Endodermal cell (in vitro differentiated cells): Measurements from ENCODE around the gene SEMA5A. TPM values are rescaled to one million over a fixed set of nuclear protein-coding genes. Genes with fewer than 3 reads are reported as not detected.

ENCODE experiments used
- DNase-seq: peaks from one replicate; pipeline ENCODE4 v3.0.0-alpha.2; 2017
- H3K27ac ChIP-seq: 2 replicates; pipeline ENCODE4 v1.5.1; 2013; ENCODE audit warnings: mild to moderate bottlenecking, low read depth, low read length, moderate library complexity
- H3K27me3 ChIP-seq: 2 replicates; pipeline ENCODE4 v1.6.1; 2013; ENCODE audit warnings: mild to moderate bottlenecking, low read length, moderate library complexity; ENCODE audit not compliant: insufficient read depth, control insufficient read depth, poor library complexity, severe bottlenecking
- H3K36me3 ChIP-seq: 2 replicates; pipeline ENCODE4 v1.7.0; 2013; ENCODE audit warnings: mild to moderate bottlenecking, low read length, moderate library complexity; ENCODE audit not compliant: control insufficient read depth, insufficient read depth
- H3K4me1 ChIP-seq: one replicate; pipeline ENCODE4 v1.7.0; 2013; ENCODE audit warnings: low read length; ENCODE audit not compliant: control insufficient read depth, insufficient read depth
- H3K4me3 ChIP-seq: 2 replicates; pipeline ENCODE4 v1.5.1; 2013; ENCODE audit warnings: mild to moderate bottlenecking, low read length, moderate library complexity
- H3K9ac ChIP-seq: 2 replicates; pipeline ENCODE4 v1.6.1; 2013; ENCODE audit warnings: mild to moderate bottlenecking, low read length, moderate library complexity; ENCODE audit not compliant: poor library complexity, severe bottlenecking; ENCODE audit errors: extremely low read depth
- H3K9me3 ChIP-seq: 2 replicates; pipeline ENCODE4 v1.6.1; 2013; ENCODE audit warnings: mild to moderate bottlenecking, low read length, moderate library complexity; ENCODE audit not compliant: control insufficient read depth
- H3K27ac Mint-ChIP-seq: 2 replicates; pipeline ENCODE4 v1.8.0; 2020; ENCODE audit warnings: mixed read lengths
- H3K27me3 Mint-ChIP-seq: 2 replicates; pipeline ENCODE4 v1.8.0; 2021; ENCODE audit warnings: mild to moderate bottlenecking, mixed read lengths; ENCODE audit not compliant: insufficient read depth
- H3K36me3 Mint-ChIP-seq: 2 replicates; pipeline ENCODE4 v1.8.0; 2020; ENCODE audit warnings: low read depth, mixed read lengths
- H3K4me1 Mint-ChIP-seq: 2 replicates; pipeline ENCODE4 v1.8.0; 2020; ENCODE audit warnings: mixed read lengths
- H3K4me3 Mint-ChIP-seq: 2 replicates; pipeline ENCODE4 v1.8.0; 2020; ENCODE audit warnings: mild to moderate bottlenecking, moderate library complexity, mixed read lengths
- H3K9me3 Mint-ChIP-seq: 2 replicates; pipeline ENCODE4 v1.8.0; 2020; ENCODE audit warnings: mild to moderate bottlenecking, mixed read lengths
- CTCF ChIP-seq: fragments of 200-600 bp; sonication (generic); conservative IDR thresholded peaks from 2 replicates; pipeline ENCODE4 v1.5.0; 2021; ENCODE audit warnings: antibody characterized with exemption, mild to moderate bottlenecking
- WGBS, 2 experiments: methylation state at CpG; one replicate each; pipeline versions ENCODE4 v1.1.5 to v1.1.7; 2013; ENCODE audit warnings: missing lambda C conversion rate in 2 of 2, mixed read lengths in 1 of 2; ENCODE audit not compliant: insufficient coverage in 1 of 2, insufficient read length in 1 of 2; 5-methylcytosine and 5-hydroxymethylcytosine counted together
- total RNA-seq, 2 donors: library from RNA; stranded (reverse); fragmentation: NEBNext Ultra II Directional in 1 of 2; extraction: Animal tissue kit (Norgen Biotek cat#: 25700) in 1 of 2; gene quantifications; 2 replicates in 1 of 2; 3 replicates in 1 of 2; pipeline ENCODE4 v1.2.1, GENCODE V29; 2021

The SEMA5A gene
- total RNA-seq, 2 donors from 2014 or later: 46.8 to 77.8 TPM

DNA sequence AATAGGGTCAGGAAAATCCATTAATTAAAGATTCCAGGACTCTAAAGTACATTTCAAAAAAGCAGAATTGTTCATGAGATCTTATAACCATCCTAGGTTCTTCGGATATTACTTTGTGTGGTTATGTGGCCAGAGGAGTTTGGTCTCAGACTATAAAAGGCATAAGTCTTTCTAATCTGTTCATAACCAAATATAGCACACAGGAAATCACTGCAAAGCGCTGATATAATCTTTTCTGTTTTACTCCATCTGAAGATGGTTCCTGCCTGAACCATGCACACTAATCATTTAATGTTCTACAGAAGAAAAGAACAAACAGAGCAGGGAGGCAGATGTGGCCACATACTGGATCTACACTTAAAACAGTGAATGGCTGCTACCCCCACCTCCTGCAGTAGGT, 182.8 kb downstream of the SEMA5A start:
- H3K27me3 ChIP-seq: no peaks in the 10 kb centered on the region
- Mint-ChIP-seq H3K36me3 (peaks cover 12% of the 10 kb centered on the region), H3K4me1 (peaks cover 12% of the 10 kb centered on the region), H3K9me3 (no peaks in the 10 kb centered on the region), H3K27ac (no peak overlapping the region), H3K4me3 (no peak overlapping the region), H3K27me3 (no peaks in the 10 kb centered on the region)
- peaks cover 26% of the 10 kb centered on the region for H3K36me3 ChIP-seq
- no peak overlapping the region for H3K27ac ChIP-seq
- H3K9ac ChIP-seq: no peak overlapping the region
- H3K4me1 ChIP-seq: no peaks in the 10 kb centered on the region
- no peak overlapping the region for H3K4me3 ChIP-seq
- 83 to 100% methylated on average over 1 of the region's 2 CpGs for WGBS, 2 experiments
- no peaks in the 10 kb centered on the region for H3K9me3 ChIP-seq
- no peak for TF ChIP-seq CTCF
- DNase-seq: no peak

GRCh38 chr5:9362600-9362999, 183.3 kb downstream of the SEMA5A start:
- H3K9ac ChIP-seq: no peak overlapping the region
- 89% methylated on average over 3 of the region's 3 CpGs; no CpG with 5 or more reads in 1 of the 2 experiments for whole genome bisulfite sequencing, 2 experiments
- Mint-ChIP-seq H3K9me3 (no peaks in the 10 kb centered on the region), H3K27ac (no peak overlapping the region), H3K36me3 (peaks cover 8% of the 10 kb centered on the region), H3K4me3 (no peak overlapping the region), H3K4me1 (peaks cover 14% of the 10 kb centered on the region), H3K27me3 (no peaks in the 10 kb centered on the region)
- H3K9me3 ChIP-seq: no peaks in the 10 kb centered on the region
- no peak for TF ChIP-seq CTCF
- no peaks in the 10 kb centered on the region for H3K27me3 ChIP-seq
- no peak for DNase-seq
- H3K27ac ChIP-seq: no peak overlapping the region
- H3K4me1 ChIP-seq: no peaks in the 10 kb centered on the region
- H3K4me3 ChIP-seq: no peak overlapping the region
- H3K36me3 ChIP-seq: peaks cover 26% of the 10 kb centered on the region

DNA sequence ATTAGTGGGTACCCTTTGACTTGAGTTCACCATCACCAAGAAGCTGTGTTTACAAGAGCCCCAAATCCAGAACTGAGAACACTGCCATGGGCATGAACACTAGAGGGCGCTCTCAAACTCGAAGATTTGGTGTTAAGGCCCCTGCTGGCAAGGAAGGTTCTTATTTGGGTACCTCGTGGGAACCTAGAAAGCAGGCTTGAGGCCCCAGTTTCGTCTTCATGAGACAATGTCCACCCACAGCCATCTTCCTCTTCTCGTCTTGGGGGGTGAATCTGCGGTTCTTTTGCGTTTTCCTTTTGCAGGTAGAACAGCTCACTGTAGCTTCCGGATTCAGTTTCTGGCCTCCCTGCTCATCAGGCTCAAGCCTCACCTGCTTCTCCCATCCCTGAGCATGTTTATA, 184.0 kb downstream of the SEMA5A start:
- no peak overlapping the region for H3K27ac ChIP-seq
- H3K4me3 Mint-ChIP-seq: no peak overlapping the region
- H3K27me3 ChIP-seq: no peaks in the 10 kb centered on the region
- H3K4me3 ChIP-seq: no peak overlapping the region
- H3K36me3 ChIP-seq: peaks cover 29% of the 10 kb centered on the region
- no peak overlapping the region for H3K27ac Mint-ChIP-seq
- DNase-seq: peak; percentile 90
- TF ChIP-seq CTCF: peak; percentile 95
- 59 to 65% methylated on average over 8 of the region's 8 CpGs for WGBS, 2 experiments
- H3K9ac ChIP-seq: no peak overlapping the region
- H3K36me3 Mint-ChIP-seq: peaks cover 7% of the 10 kb centered on the region
- H3K9me3 ChIP-seq: no peaks in the 10 kb centered on the region
- peaks cover 14% of the 10 kb centered on the region for H3K4me1 Mint-ChIP-seq
- H3K4me1 ChIP-seq: no peaks in the 10 kb centered on the region
- no peaks in the 10 kb centered on the region for H3K27me3 Mint-ChIP-seq
- H3K9me3 Mint-ChIP-seq: no peaks in the 10 kb centered on the region
